HEK293 (cell line): Measurements from ENCODE around the gene OR51E1.

Source experiments
- CTCF ChIA-PET: fragments of 350-600 bp; formaldehyde crosslinking; extraction: SDS; loops from one replicate; lab custom pipeline; 2021; ENCODE audit warnings: antibody characterized with exemption; lab: Yijun Ruan, JAX
- POLR2A ChIA-PET: fragments of 300-600 bp; formaldehyde crosslinking; extraction: SDS; loops from one replicate; lab custom pipeline; 2020; ENCODE audit warnings: antibody characterized with exemption, inconsistent platforms; lab: Yijun Ruan, JAX
- H3K27ac ChIP-seq: fragments of 200-500 bp; sonication (Bioruptor generic); 2 replicates; pipeline ENCODE4 v1.5.1; 2014; ENCODE audit warnings: low read depth, low read length, control low read depth, inconsistent platforms; ENCODE audit errors: extremely low read depth
- H3K36me3 ChIP-seq, 2 experiments: fragments of 200-500 bp in 1 of 2; sonication (Bioruptor generic) in 1 of 2; 1 replicate in 1 of 2; 2 replicates in 1 of 2; pipeline ENCODE4 v1.5.1; 2014 to 2017; ENCODE audit warnings: inconsistent platforms in 2 of 2, low read length in 2 of 2; ENCODE audit not compliant: control insufficient read depth in 2 of 2, insufficient read depth in 1 of 2
- H3K4me1 ChIP-seq: fragments of 200-500 bp; sonication (Bioruptor generic); 2 replicates; pipeline ENCODE4 v1.5.1; 2014; ENCODE audit warnings: mild to moderate bottlenecking, low read length, inconsistent platforms; ENCODE audit not compliant: control insufficient read depth, insufficient read depth
- H3K4me3 ChIP-seq: 2 replicates; pipeline ENCODE4 v1.5.1; 2011; ENCODE audit warnings: low read depth, mild to moderate bottlenecking, control low read depth, low read length, moderate library complexity
- H3K9me3 ChIP-seq: fragments of 200-500 bp; sonication (Bioruptor generic); 2 replicates; pipeline ENCODE4 v1.5.1; 2014; ENCODE audit warnings: low read depth, low read length, inconsistent platforms; ENCODE audit not compliant: control insufficient read depth, insufficient read depth
- BCL11B ChIP-seq: fragments of 450-650 bp; formaldehyde crosslinking; IDR thresholded peaks from 2 replicates; pipeline ENCODE4 v1.5.1; 2016; ENCODE audit warnings: low read depth, missing biosample characterization, missing genetic modification characterization
- EGR2 ChIP-seq: fragments of 450-650 bp; formaldehyde crosslinking; IDR thresholded peaks from 2 replicates; pipeline ENCODE4 v1.5.1; 2016; ENCODE audit warnings: low read depth, missing biosample characterization, missing genetic modification characterization
- GLI4 ChIP-seq: fragments of 450-650 bp; formaldehyde crosslinking; IDR thresholded peaks from 2 replicates; pipeline ENCODE4 v1.5.1; 2016; ENCODE audit warnings: missing biosample characterization, missing genetic modification characterization
- HIC1 ChIP-seq: fragments of 450-650 bp; formaldehyde crosslinking; IDR thresholded peaks from 2 replicates; pipeline ENCODE4 v1.5.1; 2016; ENCODE audit warnings: missing biosample characterization, missing genetic modification characterization
- KLF17 ChIP-seq: fragments of 450-650 bp; formaldehyde crosslinking; IDR thresholded peaks from 2 replicates; pipeline ENCODE4 v1.5.1; 2016; ENCODE audit warnings: missing biosample characterization, missing genetic modification characterization
- KLF7 ChIP-seq: fragments of 450-650 bp; formaldehyde crosslinking; IDR thresholded peaks from 2 replicates; pipeline ENCODE4 v1.5.1; 2016; ENCODE audit warnings: missing biosample characterization, missing genetic modification characterization, borderline replicate concordance
- SP7 ChIP-seq: fragments of 450-650 bp; formaldehyde crosslinking; IDR thresholded peaks from 2 replicates; pipeline ENCODE4 v1.5.1; 2016; ENCODE audit warnings: missing biosample characterization, missing genetic modification characterization
- ZBTB17 ChIP-seq: fragments of 450-650 bp; formaldehyde crosslinking; IDR thresholded peaks from 2 replicates; pipeline ENCODE4 v1.5.1; 2016; ENCODE audit warnings: missing biosample characterization, missing genetic modification characterization
- ZEB2 ChIP-seq: fragments of 450-650 bp; formaldehyde crosslinking; IDR thresholded peaks from 2 replicates; pipeline ENCODE4 v1.5.1; 2016; ENCODE audit warnings: missing biosample characterization, missing genetic modification characterization
- ZFHX2 ChIP-seq: fragments of 450-650 bp; formaldehyde crosslinking; conservative IDR thresholded peaks from 2 replicates; pipeline ENCODE4 v1.5.1; 2016; ENCODE audit warnings: missing biosample characterization, missing genetic modification characterization
- ZFP41 ChIP-seq: fragments of 450-650 bp; formaldehyde crosslinking; IDR thresholded peaks from 2 replicates; pipeline ENCODE4 v1.5.1; 2016; ENCODE audit warnings: missing biosample characterization, missing genetic modification characterization, borderline replicate concordance
- ZFP69B ChIP-seq: fragments of 450-650 bp; formaldehyde crosslinking; IDR thresholded peaks from 2 replicates; pipeline ENCODE4 v1.5.1; 2016; ENCODE audit warnings: missing biosample characterization, missing genetic modification characterization
- ZNF138 ChIP-seq: fragments of 450-650 bp; formaldehyde crosslinking; IDR thresholded peaks from 2 replicates; pipeline ENCODE4 v1.5.1; 2016; ENCODE audit warnings: missing biosample characterization, missing genetic modification characterization, borderline replicate concordance
- ZNF140 ChIP-seq: fragments of 450-650 bp; formaldehyde crosslinking; IDR thresholded peaks from 2 replicates; pipeline ENCODE4 v1.5.1; 2016; ENCODE audit warnings: missing biosample characterization, missing genetic modification characterization
- ZNF146 ChIP-seq: fragments of 450-650 bp; formaldehyde crosslinking; IDR thresholded peaks from 2 replicates; pipeline ENCODE4 v1.5.1; 2016; ENCODE audit warnings: missing biosample characterization, missing genetic modification characterization
- ZNF157 ChIP-seq: fragments of 450-650 bp; formaldehyde crosslinking; IDR thresholded peaks from 2 replicates; pipeline ENCODE4 v1.5.1; 2016; ENCODE audit warnings: missing biosample characterization, missing genetic modification characterization
- ZNF2 ChIP-seq: fragments of 450-650 bp; formaldehyde crosslinking; IDR thresholded peaks from 2 replicates; pipeline ENCODE4 v1.5.1; 2016; ENCODE audit warnings: missing biosample characterization, missing genetic modification characterization
- ZNF202 ChIP-seq: fragments of 450-650 bp; formaldehyde crosslinking; IDR thresholded peaks from 2 replicates; pipeline ENCODE4 v1.5.1; 2016; ENCODE audit warnings: missing biosample characterization, missing genetic modification characterization, borderline replicate concordance
- ZNF23 ChIP-seq: fragments of 450-650 bp; formaldehyde crosslinking; IDR thresholded peaks from 2 replicates; pipeline ENCODE4 v1.5.1; 2016; ENCODE audit warnings: missing biosample characterization, missing genetic modification characterization, borderline replicate concordance
- ZNF248 ChIP-seq: fragments of 450-650 bp; formaldehyde crosslinking; IDR thresholded peaks from 2 replicates; pipeline ENCODE4 v1.5.1; 2017; ENCODE audit warnings: missing biosample characterization, missing genetic modification characterization
- ZNF274 ChIP-seq, 2 experiments: fragments of 200-500 bp in 1 of 2; fragments of 450-650 bp in 1 of 2; sonication (Bioruptor generic) in 1 of 2; formaldehyde crosslinking in 1 of 2; IDR thresholded peaks; 2 replicates each; pipeline versions ENCODE4 v1.5.1 to v1.6.1; 2014 to 2016; ENCODE audit warnings: borderline replicate concordance in 1 of 2, inconsistent platforms in 1 of 2, low read length in 1 of 2, missing biosample characterization in 1 of 2, missing genetic modification characterization in 1 of 2
- ZNF324 ChIP-seq: fragments of 450-650 bp; formaldehyde crosslinking; IDR thresholded peaks from 2 replicates; pipeline ENCODE4 v1.5.1; 2016; ENCODE audit warnings: missing biosample characterization, missing genetic modification characterization
- ZNF335 ChIP-seq: fragments of 450-650 bp; formaldehyde crosslinking; conservative IDR thresholded peaks from 2 replicates; pipeline ENCODE4 v1.5.1; 2016; ENCODE audit warnings: missing biosample characterization, missing genetic modification characterization
- ZNF529 ChIP-seq: fragments of 450-650 bp; formaldehyde crosslinking; IDR thresholded peaks from 2 replicates; pipeline ENCODE4 v1.5.1; 2017; ENCODE audit warnings: missing genetic modification characterization, missing biosample characterization; ENCODE audit not compliant: insufficient replicate concordance
- ZNF530 ChIP-seq: fragments of 450-650 bp; formaldehyde crosslinking; IDR thresholded peaks from 2 replicates; pipeline ENCODE4 v1.5.1; 2016; ENCODE audit warnings: low read depth, missing biosample characterization, missing genetic modification characterization
- ZNF548 ChIP-seq: fragments of 450-650 bp; formaldehyde crosslinking; IDR thresholded peaks from 2 replicates; pipeline ENCODE4 v1.5.1; 2016; ENCODE audit warnings: missing biosample characterization, missing genetic modification characterization
- ZNF549 ChIP-seq: fragments of 450-650 bp; IDR thresholded peaks from 2 replicates; pipeline ENCODE4 v1.5.1; 2018; ENCODE audit warnings: missing biosample characterization, missing genetic modification characterization, mild to moderate bottlenecking, inconsistent platforms, moderate library complexity
- ZNF558 ChIP-seq: fragments of 450-650 bp; formaldehyde crosslinking; IDR thresholded peaks from 2 replicates; pipeline ENCODE4 v1.5.1; 2016; ENCODE audit warnings: missing biosample characterization, missing genetic modification characterization
- ZNF629 ChIP-seq: fragments of 450-650 bp; formaldehyde crosslinking; IDR thresholded peaks from 2 replicates; pipeline ENCODE4 v1.5.1; 2017; ENCODE audit warnings: missing biosample characterization, missing genetic modification characterization
- ZNF645 ChIP-seq: fragments of 450-650 bp; formaldehyde crosslinking; IDR thresholded peaks from 2 replicates; pipeline ENCODE4; 2016; ENCODE audit warnings: missing biosample characterization, missing genetic modification characterization
- ZNF792 ChIP-seq: fragments of 450-650 bp; formaldehyde crosslinking; IDR thresholded peaks from 2 replicates; pipeline ENCODE4 v1.5.1; 2016; ENCODE audit warnings: missing biosample characterization, missing genetic modification characterization
- ZSCAN30 ChIP-seq: fragments of 450-650 bp; IDR thresholded peaks from 2 replicates; pipeline ENCODE4 v1.5.1; 2018; ENCODE audit warnings: missing biosample characterization, mild to moderate bottlenecking, missing genetic modification characterization, moderate library complexity
- TF ChIP-seq, protein P1 (sequence below): fragments of 450-650 bp; formaldehyde crosslinking; IDR thresholded peaks from 2 replicates; pipeline ENCODE4 v1.5.1; 2016; ENCODE audit warnings: missing biosample characterization, missing genetic modification characterization

OR51E1 gene, protein sequence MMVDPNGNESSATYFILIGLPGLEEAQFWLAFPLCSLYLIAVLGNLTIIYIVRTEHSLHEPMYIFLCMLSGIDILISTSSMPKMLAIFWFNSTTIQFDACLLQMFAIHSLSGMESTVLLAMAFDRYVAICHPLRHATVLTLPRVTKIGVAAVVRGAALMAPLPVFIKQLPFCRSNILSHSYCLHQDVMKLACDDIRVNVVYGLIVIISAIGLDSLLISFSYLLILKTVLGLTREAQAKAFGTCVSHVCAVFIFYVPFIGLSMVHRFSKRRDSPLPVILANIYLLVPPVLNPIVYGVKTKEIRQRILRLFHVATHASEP

DNA sequence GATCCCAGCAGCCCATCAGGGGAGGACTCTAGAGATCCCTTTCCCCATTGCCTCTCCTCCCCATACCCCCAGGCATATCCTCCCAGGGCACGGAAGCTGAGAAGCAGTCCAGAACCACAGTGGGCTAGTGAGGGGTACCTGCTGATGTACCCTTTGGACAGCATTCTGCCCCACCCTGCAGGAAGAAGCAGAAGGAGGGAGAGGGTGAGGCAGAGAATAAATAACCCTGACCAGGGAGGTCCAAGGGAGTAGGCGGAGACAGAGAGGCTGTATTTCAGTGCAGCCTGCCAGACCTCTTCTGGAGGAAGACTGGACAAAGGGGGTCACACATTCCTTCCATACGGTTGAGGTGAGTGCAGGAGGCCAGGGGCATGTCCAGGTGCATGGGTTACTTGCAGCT lies at the start of gene OR51E1:
TSS of gene OR51E1 (plus strand) at position 301 of the 400 bp plus-strand sequence. CDS start 8,545 bp downstream, outside the sequence.
- POLR2A ChIA-PET = no interaction called here
- Histone ChIP-seq H3K27ac (no peak within 1 kb of the TSS), H3K9me3 (no peaks in the 10 kb centered on the region), H3K36me3 (no peaks in the 10 kb centered on the region), H3K4me3 (no peak within 1 kb of the TSS)
- TF ChIP-seq SP7 (tag by site-specific recombination) = no peak
- TF ChIP-seq, protein P1, sequence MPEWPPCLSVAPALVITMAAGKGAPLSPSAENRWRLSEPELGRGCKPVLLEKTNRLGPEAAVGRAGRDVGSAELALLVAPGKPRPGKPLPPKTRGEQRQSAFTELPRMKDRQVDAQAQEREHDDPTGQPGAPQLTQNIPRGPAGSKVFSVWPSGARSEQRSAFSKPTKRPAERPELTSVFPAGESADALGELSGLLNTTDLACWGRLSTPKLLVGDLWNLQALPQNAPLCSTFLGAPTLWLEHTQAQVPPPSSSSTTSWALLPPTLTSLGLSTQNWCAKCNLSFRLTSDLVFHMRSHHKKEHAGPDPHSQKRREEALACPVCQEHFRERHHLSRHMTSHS (tag by site-specific recombination) = no peak
- TF ChIP-seq ZNF558 (tag by site-specific recombination) = no peak
- no peak for TF ChIP-seq ZNF549 (tag by site-specific recombination)
- no peak for TF ChIP-seq ZNF140
- TF ChIP-seq ZNF530 (tag by site-specific recombination) = no peak
- TF ChIP-seq ZNF324 = no peak
- no peak for TF ChIP-seq ZFP41 (tag by site-specific recombination)
- TF ChIP-seq ZNF529 = no peak
- TF ChIP-seq ZNF629 (tag by site-specific recombination) = no peak
- TF ChIP-seq ZNF248 (tag by site-specific recombination) = no peak
- TF ChIP-seq ZSCAN30 (tag by site-specific recombination) = no peak
- TF ChIP-seq ZNF335 = no peak
- TF ChIP-seq ZNF138 (tag by site-specific recombination) = no peak
- TF ChIP-seq ZBTB17 = no peak
- no peak for TF ChIP-seq ZNF548
- no peak for TF ChIP-seq ZFP69B
- TF ChIP-seq BCL11B = no peak
- TF ChIP-seq, all 188 proteins: peak for 0
- H3K4me1 ChIP-seq = no peaks in the 10 kb centered on the region
- CTCF ChIA-PET = interaction anchor here (1.2 kb wide), 1 partner anchor 17 kb away, joined by 4 read pairs; no protein-coding TSS in a partner anchor

DNA sequence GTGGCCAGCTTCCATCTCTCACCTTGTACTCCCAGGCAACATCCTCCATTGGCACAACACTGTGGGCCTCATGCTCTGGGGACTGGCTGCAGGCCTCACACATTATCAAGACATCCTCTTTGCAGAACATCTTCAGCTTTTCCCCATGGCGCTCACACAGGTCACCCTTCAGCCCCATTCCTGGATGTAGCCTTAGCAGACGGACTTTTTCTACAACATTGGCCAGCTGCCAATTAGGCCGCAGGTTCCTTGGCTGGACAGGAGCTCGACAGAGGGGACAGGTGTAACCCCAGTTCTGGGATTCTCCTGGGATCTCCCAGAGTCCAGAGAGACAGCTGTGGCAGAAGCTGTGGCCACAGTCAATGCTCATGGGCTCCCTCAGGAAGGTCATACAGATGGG lies 38.7 kb upstream of the OR51E1 start:
- Histone ChIP-seq H3K9me3 (no peaks in the 10 kb centered on the region), H3K4me1 (0 out of 2 replicates have a peak, but pooled peaks cover 3% of the 10 kb centered on the region), H3K27ac (no peak overlapping the region), H3K36me3 (peaks cover 0 to 55% of the 10 kb centered on the region in 2 experiments; a peak in 1 of 3 replicates), H3K4me3 (no peak overlapping the region)
- ChIA-PET POLR2A (no interaction called here), CTCF (interaction anchor here (4.0 kb wide), 1 partner anchor 418 kb away, joined by 12 read pairs; no protein-coding TSS in a partner anchor)
- no peak for TF ChIP-seq ZNF2
- TF ChIP-seq ZNF157 (tag by site-specific recombination) = no peak
- no peak for TF ChIP-seq ZEB2 (tag by site-specific recombination)
- no peak for TF ChIP-seq KLF17
- TF ChIP-seq ZFHX2 (tag by site-specific recombination) = no peak
- no peak for TF ChIP-seq ZNF202 (tag by site-specific recombination)
- TF ChIP-seq ZNF274 (IDR thresholded peaks at IDR 0.05; ENCODE audit: low read length) = no peak
- no peak for TF ChIP-seq ZNF274 (tag by site-specific recombination; IDR thresholded peaks at IDR 0.05; ENCODE audit: borderline replicate concordance)
- no peak for TF ChIP-seq ZNF23 (tag by site-specific recombination)
- no peak for TF ChIP-seq ZNF645
- no peak for TF ChIP-seq GLI4
- no peak for TF ChIP-seq KLF7 (tag by site-specific recombination)
- no peak for TF ChIP-seq HIC1 (tag by site-specific recombination)
- TF ChIP-seq EGR2 (tag by site-specific recombination) = no peak
- TF ChIP-seq ZNF792 (tag by site-specific recombination) = no peak
- no peak for TF ChIP-seq ZNF146 (tag by site-specific recombination)
